Natural killer cell (primary cell): Measurements from ENCODE around the gene BLOC1S4. TPM values are rescaled to one million over a fixed set of nuclear protein-coding genes. Genes with fewer than 3 reads are reported as not detected.
"Not testable (repeated sequence)": the region's sequence is repeated elsewhere in the genome, so short reads cannot be mapped to it uniquely, and the experiment has no call there.

Source experiments
- ATAC-seq, 3 donors: fragments of 150-1000 bp in 2 of 3; fragments of 200-7000 bp in 1 of 3; cut with Tn5 transposase; 1 replicate in 1 of 3; 2 replicates in 2 of 3; pipeline ENCODE4 v1.10.0; 2021; ENCODE audit warnings: mild to moderate bottlenecking in 2 of 3, moderate library complexity in 2 of 3
- DNase-seq, 2 donors: peaks; one replicate each; pipeline versions ENCODE4 v3.0.0 to v3.0.0-alpha.2; 2013 to 2021; ENCODE audit warnings: mixed read lengths in 1 of 2
- H3K27ac ChIP-seq: one replicate; pipeline ENCODE4 v1.5.1; 2013; ENCODE audit warnings: mild to moderate bottlenecking, low read length
- H3K27me3 ChIP-seq: one replicate; pipeline ENCODE4 v1.6.1; 2013; ENCODE audit warnings: low read length; ENCODE audit not compliant: control insufficient read depth, insufficient read depth
- H3K36me3 ChIP-seq: one replicate; pipeline ENCODE4 v1.6.1; 2013; ENCODE audit warnings: low read length; ENCODE audit not compliant: control insufficient read depth, insufficient read depth
- H3K4me1 ChIP-seq: one replicate; pipeline ENCODE4 v1.6.1; 2013; ENCODE audit warnings: low read length; ENCODE audit not compliant: control insufficient read depth, insufficient read depth
- H3K4me3 ChIP-seq: one replicate; pipeline ENCODE4 v1.5.1; 2013; ENCODE audit warnings: low read length
- H3K9me3 ChIP-seq: one replicate; pipeline ENCODE4 v1.6.1; 2013; ENCODE audit warnings: low read length; ENCODE audit not compliant: control insufficient read depth, insufficient read depth
- H3K27ac Mint-ChIP-seq, 2 donors: one replicate each; pipeline ENCODE4 v1.8.0; 2022; ENCODE audit warnings: mild to moderate bottlenecking in 2 of 2, mixed read lengths in 2 of 2, moderate library complexity in 1 of 2
- H3K27me3 Mint-ChIP-seq, 2 donors: one replicate each; pipeline ENCODE4 v1.8.0; 2022; ENCODE audit warnings: low read depth in 2 of 2, mixed read lengths in 2 of 2
- H3K36me3 Mint-ChIP-seq: one replicate; pipeline ENCODE4 v1.8.0; 2022; ENCODE audit warnings: mixed read lengths
- H3K4me1 Mint-ChIP-seq, 2 donors: one replicate each; pipeline ENCODE4 v1.8.0; 2022; ENCODE audit warnings: mixed read lengths in 2 of 2
- H3K4me3 Mint-ChIP-seq: one replicate; pipeline ENCODE4 v1.8.0; 2022; ENCODE audit warnings: mild to moderate bottlenecking, moderate library complexity, mixed read lengths
- H3K9me3 Mint-ChIP-seq, 2 donors: one replicate each; pipeline ENCODE4 v1.8.0; 2022; ENCODE audit warnings: mixed read lengths in 2 of 2
- WGBS: methylation state at CpG from one replicate; pipeline ENCODE4 v1.1.7; 2013; ENCODE audit warnings: missing lambda C conversion rate; ENCODE audit not compliant: insufficient coverage; 5-methylcytosine and 5-hydroxymethylcytosine counted together
- intact Hi-C: fragments of 100-400 bp; cut with micrococcal nuclease; formaldehyde crosslinking; loops from one replicate; pipeline ENCODE4 v1.14.2; 2022
- total RNA-seq, 4 donors: library from RNA; stranded (reverse); fragments of 120-200 nt in 1 of 4; gene quantifications; one replicate each; pipeline versions ENCODE4 v1.2.3 to v1.2.4, GENCODE V29; 2013 to 2022
- TF ChIP-seq, protein P1 (sequence below): fragments of 200-600 bp; IDR thresholded peaks from one replicate; pipeline ENCODE4 v1.8.0; 2022; ENCODE audit warnings: antibody characterized with exemption

The BLOC1S4 gene
- total RNA-seq, 3 donors from 2014 or later (not counting 1 experiment from before 2014, with no cell fraction given): 18.9 to 20.1 (median 20.0) TPM

DNA sequence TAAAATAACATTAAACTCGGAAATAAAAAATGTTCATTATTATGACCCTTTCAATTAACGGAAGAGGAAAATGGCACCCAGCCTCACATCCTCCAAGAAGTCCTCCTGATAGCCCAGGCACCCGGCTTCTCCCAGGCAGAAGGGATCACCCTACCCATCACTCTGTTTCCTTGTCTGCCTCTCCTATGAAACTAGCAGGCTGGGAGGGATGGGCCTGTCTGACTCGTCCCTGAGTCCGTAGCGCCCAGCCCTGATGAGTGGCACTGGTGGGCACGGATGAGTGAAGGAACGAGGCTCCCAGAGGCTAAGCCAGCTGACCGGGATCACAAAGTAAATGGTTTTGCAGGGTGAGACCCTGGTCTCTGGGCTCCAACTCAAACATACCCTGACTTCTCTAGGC is 37.9 kb downstream of the BLOC1S4 start:
- no peaks in the 10 kb centered on the region for H3K9me3 Mint-ChIP-seq
- no peaks in the 10 kb centered on the region for H3K36me3 ChIP-seq
- H3K27ac Mint-ChIP-seq: no peak overlapping the region
- no peaks in the 10 kb centered on the region for H3K27me3 Mint-ChIP-seq
- ATAC-seq: no peak
- no peaks in the 10 kb centered on the region for H3K27me3 ChIP-seq
- H3K4me3 ChIP-seq: no peak overlapping the region
- WGBS: 82% methylated on average over 9 of the region's 9 CpGs
- DNase-seq: no peak
- peaks cover 9 to 11% of the 10 kb centered on the region in 2 donors for H3K4me1 Mint-ChIP-seq
- no peak overlapping the region for H3K27ac ChIP-seq
- TF ChIP-seq, protein P1, sequence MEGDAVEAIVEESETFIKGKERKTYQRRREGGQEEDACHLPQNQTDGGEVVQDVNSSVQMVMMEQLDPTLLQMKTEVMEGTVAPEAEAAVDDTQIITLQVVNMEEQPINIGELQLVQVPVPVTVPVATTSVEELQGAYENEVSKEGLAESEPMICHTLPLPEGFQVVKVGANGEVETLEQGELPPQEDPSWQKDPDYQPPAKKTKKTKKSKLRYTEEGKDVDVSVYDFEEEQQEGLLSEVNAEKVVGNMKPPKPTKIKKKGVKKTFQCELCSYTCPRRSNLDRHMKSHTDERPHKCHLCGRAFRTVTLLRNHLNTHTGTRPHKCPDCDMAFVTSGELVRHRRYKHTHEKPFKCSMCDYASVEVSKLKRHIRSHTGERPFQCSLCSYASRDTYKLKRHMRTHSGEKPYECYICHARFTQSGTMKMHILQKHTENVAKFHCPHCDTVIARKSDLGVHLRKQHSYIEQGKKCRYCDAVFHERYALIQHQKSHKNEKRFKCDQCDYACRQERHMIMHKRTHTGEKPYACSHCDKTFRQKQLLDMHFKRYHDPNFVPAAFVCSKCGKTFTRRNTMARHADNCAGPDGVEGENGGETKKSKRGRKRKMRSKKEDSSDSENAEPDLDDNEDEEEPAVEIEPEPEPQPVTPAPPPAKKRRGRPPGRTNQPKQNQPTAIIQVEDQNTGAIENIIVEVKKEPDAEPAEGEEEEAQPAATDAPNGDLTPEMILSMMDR: no peak
- H3K4me1 ChIP-seq: peaks cover 11% of the 10 kb centered on the region
- no peak overlapping the region for H3K4me3 Mint-ChIP-seq
- H3K36me3 Mint-ChIP-seq: no peaks in the 10 kb centered on the region
- intact Hi-C loops: no loop called here
- no peaks in the 10 kb centered on the region for H3K9me3 ChIP-seq

GRCh38 chr4:6754481-6755087 is 38.6 kb downstream of the BLOC1S4 start:
- Histone ChIP-seq H3K36me3 (no peaks in the 10 kb centered on the region), H3K4me1 (peaks cover 11% of the 10 kb centered on the region), H3K27me3 (no peaks in the 10 kb centered on the region), H3K9me3 (no peaks in the 10 kb centered on the region), H3K27ac (no peak overlapping the region), H3K4me3 (no peak overlapping the region)
- H3K4me3 Mint-ChIP-seq: no peak overlapping the region
- H3K9me3 Mint-ChIP-seq: no peaks in the 10 kb centered on the region
- 86% methylated on average over 3 of the region's 3 CpGs for WGBS
- intact Hi-C loops: no loop called here
- H3K27me3 Mint-ChIP-seq: no peaks in the 10 kb centered on the region
- TF ChIP-seq, protein P1: no peak
- H3K27ac Mint-ChIP-seq: no peak overlapping the region
- H3K4me1 Mint-ChIP-seq: peaks cover 9 to 11% of the 10 kb centered on the region in 2 donors
- ATAC-seq (no peak), DNase-seq (no peak)
- no peaks in the 10 kb centered on the region for H3K36me3 Mint-ChIP-seq

DNA sequence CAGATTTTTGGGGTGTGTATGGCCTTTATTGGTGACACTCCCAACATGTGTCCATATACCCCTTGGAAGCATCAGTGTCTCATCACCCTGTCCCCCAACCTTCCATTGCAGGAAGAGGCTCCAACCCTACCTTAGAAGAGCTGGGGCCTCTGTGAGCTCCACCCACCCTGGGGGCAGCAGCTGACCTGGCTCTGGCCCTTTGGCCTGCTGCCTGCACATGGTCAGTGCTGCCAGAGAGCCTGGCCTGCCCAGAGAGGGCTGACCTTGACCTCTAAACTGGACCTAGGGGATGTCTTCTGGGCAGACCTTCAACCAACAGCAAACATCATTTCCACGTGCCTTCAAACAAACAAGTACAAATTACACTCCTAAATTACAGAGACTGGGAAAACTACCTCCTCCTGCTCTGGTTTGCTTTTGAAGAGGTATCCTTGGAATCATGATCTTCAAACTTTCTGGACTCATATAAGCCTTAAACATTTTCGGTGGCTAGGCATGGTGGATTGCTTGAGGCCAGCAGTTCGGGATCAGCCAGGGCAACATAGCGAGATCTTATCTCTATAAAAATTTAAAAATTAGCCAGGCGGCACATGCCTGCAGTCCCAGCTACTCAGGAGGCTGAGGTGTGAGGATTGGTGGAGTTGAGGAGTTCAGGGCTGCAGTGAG is 39.2 kb downstream of the BLOC1S4 start:
- H3K4me3 ChIP-seq: no peak overlapping the region
- no peaks in the 10 kb centered on the region for H3K27me3 ChIP-seq
- TF ChIP-seq, protein P1: no peak
- no peak overlapping the region for H3K27ac ChIP-seq
- intact Hi-C loops: no loop called here
- WGBS: 86% methylated on average over 4 of the region's 5 CpGs
- no peaks in the 10 kb centered on the region for H3K36me3 Mint-ChIP-seq
- peaks cover 11% of the 10 kb centered on the region for H3K4me1 ChIP-seq
- DNase-seq (no peak), ATAC-seq (no peak)
- no peaks in the 10 kb centered on the region for H3K9me3 ChIP-seq
- no peaks in the 10 kb centered on the region for H3K9me3 Mint-ChIP-seq
- H3K27ac Mint-ChIP-seq: no peak overlapping the region
- H3K4me1 Mint-ChIP-seq: peaks cover 9 to 11% of the 10 kb centered on the region in 2 donors
- no peak overlapping the region for H3K4me3 Mint-ChIP-seq
- no peaks in the 10 kb centered on the region for H3K36me3 ChIP-seq
- H3K27me3 Mint-ChIP-seq: no peaks in the 10 kb centered on the region

GRCh38 chr4:6756345-6756744 is 40.4 kb downstream of the BLOC1S4 start:
- peaks cover 8 to 14% of the 10 kb centered on the region in 2 donors for H3K4me1 Mint-ChIP-seq
- H3K27ac ChIP-seq, H3K9me3 ChIP-seq, H3K27ac Mint-ChIP-seq, H3K27me3 Mint-ChIP-seq, H3K36me3 ChIP-seq, H3K4me1 ChIP-seq, H3K4me3 Mint-ChIP-seq, ATAC-seq, H3K4me3 ChIP-seq, intact Hi-C loops, H3K9me3 Mint-ChIP-seq, H3K27me3 ChIP-seq, H3K36me3 Mint-ChIP-seq, DNase-seq: not testable (repeated sequence)
- 78% methylated on average over 1 of the region's 6 CpGs for WGBS
